Osteoblast (primary cell): ENCODE results near the gene MMRN2. TPM values are rescaled to one million over a fixed set of nuclear protein-coding genes. Genes with fewer than 3 reads are reported as not detected.
A peak's percentile ranks its signal among the peaks of the same experiment; 100 is the strongest.
"Not testable (repeated sequence)": the region's sequence is repeated elsewhere in the genome, so short reads cannot be mapped to it uniquely, and the experiment has no call there.

Experiments used
- DNase-seq: peaks from one replicate; pipeline ENCODE4 v3.0.0; 2011; ENCODE audit warnings: low spot score, mixed read lengths; ENCODE audit not compliant: insufficient read length; ENCODE audit errors: missing footprints
- H2AFZ ChIP-seq: 2 replicates; pipeline ENCODE4 v1.6.0; 2011; ENCODE audit warnings: mild to moderate bottlenecking, low read length
- H3K27ac ChIP-seq: 2 replicates; pipeline ENCODE4 v1.5.1; 2011; ENCODE audit warnings: mild to moderate bottlenecking, low read depth, low read length, moderate library complexity
- H3K27me3 ChIP-seq: 2 replicates; pipeline ENCODE4 v1.6.0; 2012; ENCODE audit warnings: mild to moderate bottlenecking, control low read depth, inconsistent platforms, low read length, moderate library complexity; ENCODE audit not compliant: insufficient read depth
- H3K36me3 ChIP-seq: 2 replicates; pipeline ENCODE4 v1.5.1; 2011; ENCODE audit warnings: mild to moderate bottlenecking, low read length, control low read depth, moderate library complexity; ENCODE audit not compliant: insufficient read depth
- H3K4me1 ChIP-seq: 2 replicates; pipeline ENCODE4 v1.5.1; 2011; ENCODE audit warnings: mild to moderate bottlenecking, low read length, control low read depth, moderate library complexity; ENCODE audit not compliant: insufficient read depth
- H3K4me2 ChIP-seq: 2 replicates; pipeline ENCODE4 v1.6.0; 2011; ENCODE audit warnings: mild to moderate bottlenecking, low read length; ENCODE audit not compliant: insufficient read depth
- H3K4me3 ChIP-seq: fragments of 200-600 bp; sonication (generic); 3 replicates; pipeline ENCODE4 v1.5.1; 2012; ENCODE audit warnings: mild to moderate bottlenecking, low read length, inconsistent platforms; ENCODE audit not compliant: insufficient read depth
- H3K79me2 ChIP-seq: 2 replicates; pipeline ENCODE4 v1.6.0; 2012; ENCODE audit warnings: mild to moderate bottlenecking, low read length, control low read depth, inconsistent platforms; ENCODE audit not compliant: insufficient read depth
- H3K9me3 ChIP-seq: 2 replicates; pipeline ENCODE4 v1.5.1; 2011; ENCODE audit warnings: low read depth, low read length, control low read depth
- H4K20me1 ChIP-seq: 2 replicates; pipeline ENCODE4 v1.6.0; 2012; ENCODE audit warnings: mild to moderate bottlenecking, low read length, control low read depth; ENCODE audit not compliant: insufficient read depth
- CTCF ChIP-seq: IDR thresholded peaks from 2 replicates; pipeline ENCODE4 v1.5.1; 2011; ENCODE audit warnings: mild to moderate bottlenecking, low read depth, low read length, moderate library complexity; ENCODE audit errors: extremely low read depth
- total RNA-seq: library from RNA; depleted of rRNA; stranded (reverse); fragments of >200 nt; gene quantifications from 2 replicates; pipeline ENCODE4 v1.2.3, GENCODE V29; 2012

MMRN2 gene, protein sequence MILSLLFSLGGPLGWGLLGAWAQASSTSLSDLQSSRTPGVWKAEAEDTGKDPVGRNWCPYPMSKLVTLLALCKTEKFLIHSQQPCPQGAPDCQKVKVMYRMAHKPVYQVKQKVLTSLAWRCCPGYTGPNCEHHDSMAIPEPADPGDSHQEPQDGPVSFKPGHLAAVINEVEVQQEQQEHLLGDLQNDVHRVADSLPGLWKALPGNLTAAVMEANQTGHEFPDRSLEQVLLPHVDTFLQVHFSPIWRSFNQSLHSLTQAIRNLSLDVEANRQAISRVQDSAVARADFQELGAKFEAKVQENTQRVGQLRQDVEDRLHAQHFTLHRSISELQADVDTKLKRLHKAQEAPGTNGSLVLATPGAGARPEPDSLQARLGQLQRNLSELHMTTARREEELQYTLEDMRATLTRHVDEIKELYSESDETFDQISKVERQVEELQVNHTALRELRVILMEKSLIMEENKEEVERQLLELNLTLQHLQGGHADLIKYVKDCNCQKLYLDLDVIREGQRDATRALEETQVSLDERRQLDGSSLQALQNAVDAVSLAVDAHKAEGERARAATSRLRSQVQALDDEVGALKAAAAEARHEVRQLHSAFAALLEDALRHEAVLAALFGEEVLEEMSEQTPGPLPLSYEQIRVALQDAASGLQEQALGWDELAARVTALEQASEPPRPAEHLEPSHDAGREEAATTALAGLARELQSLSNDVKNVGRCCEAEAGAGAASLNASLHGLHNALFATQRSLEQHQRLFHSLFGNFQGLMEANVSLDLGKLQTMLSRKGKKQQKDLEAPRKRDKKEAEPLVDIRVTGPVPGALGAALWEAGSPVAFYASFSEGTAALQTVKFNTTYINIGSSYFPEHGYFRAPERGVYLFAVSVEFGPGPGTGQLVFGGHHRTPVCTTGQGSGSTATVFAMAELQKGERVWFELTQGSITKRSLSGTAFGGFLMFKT
- total RNA-seq: 1.1 and 3.5 TPM in 2 replicates

- H3K9me3 ChIP-seq: no peaks in the 10 kb centered on the region
- H3K27me3 ChIP-seq: no peaks in the 10 kb centered on the region
- peak; percentile 83 for DNase-seq
- H3K4me3 ChIP-seq: no peak within 1 kb of the TSS
- H3K36me3 ChIP-seq: no peaks in the 10 kb centered on the region
- H3K79me2 ChIP-seq: no peaks in the 10 kb centered on the region
- TF ChIP-seq CTCF: no peak
- H3K27ac ChIP-seq: no peak within 1 kb of the TSS
- H3K4me1 ChIP-seq: peaks cover 20% of the 10 kb centered on the region
- H4K20me1 ChIP-seq: no peaks in the 10 kb centered on the region
- H3K4me2 ChIP-seq: peak within 1 kb of the TSS; percentile 5
- peak within 1 kb of the TSS; percentile 68 for H2AFZ ChIP-seq
These were observed at the start of gene MMRN2 for GRCh38 chr10:86957471-86958115. MMRN2 (minus strand) TSS chr10:86957615; CDS start chr10:86957541, 74 bp downstream.

DNA sequence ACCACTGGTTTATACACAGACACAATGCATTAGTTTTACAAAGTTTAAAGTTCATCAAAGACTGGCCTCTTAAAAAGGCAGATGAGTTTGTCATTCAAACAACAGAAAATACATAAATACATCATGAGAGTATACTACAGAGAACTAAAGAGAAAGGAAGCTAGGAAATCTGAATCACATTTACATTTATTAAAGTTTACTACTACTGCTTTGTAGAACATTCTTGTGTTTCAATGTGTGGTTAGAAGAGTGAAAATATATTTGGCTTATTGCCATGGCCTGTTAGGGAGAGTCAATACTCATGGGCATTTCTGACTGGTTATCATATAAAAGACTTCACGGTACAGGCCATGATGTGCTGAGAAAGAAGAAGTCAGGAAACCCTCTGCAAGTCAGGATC, 49.7 kb upstream of the MMRN2 start:
- not testable (repeated sequence) for H2AFZ ChIP-seq, H3K4me3 ChIP-seq, DNase-seq, H4K20me1 ChIP-seq, H3K79me2 ChIP-seq, H3K9me3 ChIP-seq, H3K4me2 ChIP-seq, H3K4me1 ChIP-seq, H3K27ac ChIP-seq, H3K36me3 ChIP-seq, H3K27me3 ChIP-seq

GRCh38 chr10:87000491-87000890, 43.1 kb upstream of the MMRN2 start:
- no peaks in the 10 kb centered on the region for H4K20me1 ChIP-seq
- H2AFZ ChIP-seq: no peak overlapping the region

DNA sequence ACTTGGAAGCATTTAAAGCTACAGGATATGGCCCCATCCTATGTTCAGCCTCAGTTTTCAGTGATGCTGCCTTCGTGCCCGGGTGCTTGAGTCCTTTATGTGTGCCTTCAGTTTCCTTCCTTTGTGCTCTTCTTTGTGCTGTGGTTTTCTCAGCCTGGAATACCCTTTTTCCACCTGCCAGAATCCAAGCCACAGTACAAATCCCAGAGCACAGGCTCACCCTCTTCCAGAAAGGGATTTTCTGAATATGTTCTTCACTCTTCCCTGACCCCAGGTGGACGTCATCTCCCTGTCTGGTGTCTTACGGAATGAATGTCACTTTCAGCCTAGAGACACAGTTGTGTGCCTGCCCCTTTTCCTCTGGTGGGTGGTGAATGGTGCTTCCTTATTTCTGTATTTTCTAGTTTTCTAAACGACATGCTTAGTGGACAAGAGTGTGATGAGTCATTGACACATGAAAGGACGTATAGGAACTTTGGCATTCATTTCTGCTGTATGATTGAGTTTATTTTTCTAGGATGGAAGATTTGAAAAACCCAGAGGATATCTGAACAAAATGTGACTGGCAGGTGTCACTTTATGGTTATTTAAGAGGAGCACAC, 42.5 kb upstream of the MMRN2 start:
- DNase-seq, H3K27ac ChIP-seq, H3K27me3 ChIP-seq, H4K20me1 ChIP-seq, H3K9me3 ChIP-seq, H2AFZ ChIP-seq, H3K79me2 ChIP-seq, H3K4me2 ChIP-seq, H3K4me3 ChIP-seq, H3K4me1 ChIP-seq, H3K36me3 ChIP-seq: not testable (repeated sequence)

More at GRCh38 chr10:87000491-87000890, 43.1 kb upstream of the MMRN2 start:
- Histone ChIP-seq H3K79me2 (no peaks in the 10 kb centered on the region), H3K4me2 (no peak overlapping the region), H3K4me1 (peaks cover 3% of the 10 kb centered on the region), H3K36me3 (no peaks in the 10 kb centered on the region), H3K9me3 (no peaks in the 10 kb centered on the region), H3K27me3 (no peaks in the 10 kb centered on the region), H3K27ac (no peak overlapping the region), H3K4me3 (no peak overlapping the region)
- DNase-seq: no peak
- no peak for TF ChIP-seq CTCF
